Activated CD4-positive, CD25-positive, alpha-beta regulatory T cell treated with anti-CD3 and anti-CD28 coated beads, Interleukin-2, amount 50 U/mL, for 16 hours (primary cell): ENCODE data around the gene TMEM106C.

ENCODE experiments used
- DNase-seq: peaks from one replicate; pipeline ENCODE4 v3.0.0-alpha.2; 2020; ENCODE audit warnings: low read depth, low spot score

The TMEM106C gene

DNA sequence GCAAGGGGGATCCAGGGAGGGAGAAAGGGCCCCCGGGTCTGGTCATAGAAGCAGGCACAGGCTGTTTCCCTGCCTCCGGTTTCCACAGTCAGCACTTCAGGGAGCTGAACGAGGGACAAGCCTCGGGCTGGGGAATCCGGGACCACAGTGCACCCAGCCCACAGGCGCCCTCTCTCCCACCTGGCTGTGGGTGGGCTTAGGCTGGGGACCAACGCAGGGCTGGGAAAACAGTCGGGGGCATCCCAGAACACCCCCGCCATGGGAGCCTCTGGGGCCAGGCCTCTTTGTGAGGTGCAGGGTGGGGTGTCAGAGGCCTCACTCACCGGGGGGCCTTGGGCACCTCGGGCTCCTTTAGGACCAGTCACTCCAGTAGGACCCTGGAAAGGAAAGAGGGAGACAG is 16.3 kb downstream of the TMEM106C start:
- no peak for DNase-seq

DNA sequence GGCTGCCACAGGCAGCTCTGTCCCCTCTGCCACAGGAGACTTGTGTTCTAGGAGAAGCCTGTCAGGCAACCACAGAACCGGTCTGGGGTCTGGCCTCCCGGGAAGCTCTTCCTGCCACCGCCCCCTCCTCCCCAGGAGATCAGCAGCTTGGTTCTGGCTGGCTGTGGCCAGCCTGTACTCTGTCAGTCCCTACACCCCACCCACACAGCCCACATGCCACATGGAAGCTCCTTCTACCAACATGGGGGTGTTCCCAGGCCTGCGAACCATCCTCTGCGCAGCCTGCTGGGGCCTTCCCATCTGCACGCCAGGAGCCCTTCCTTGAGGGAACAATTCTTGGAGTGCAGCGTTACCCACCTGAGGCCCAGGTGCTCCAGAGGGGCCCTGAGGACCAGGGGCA is 16.8 kb downstream of the TMEM106C start:
- DNase-seq, result no peak

DNA sequence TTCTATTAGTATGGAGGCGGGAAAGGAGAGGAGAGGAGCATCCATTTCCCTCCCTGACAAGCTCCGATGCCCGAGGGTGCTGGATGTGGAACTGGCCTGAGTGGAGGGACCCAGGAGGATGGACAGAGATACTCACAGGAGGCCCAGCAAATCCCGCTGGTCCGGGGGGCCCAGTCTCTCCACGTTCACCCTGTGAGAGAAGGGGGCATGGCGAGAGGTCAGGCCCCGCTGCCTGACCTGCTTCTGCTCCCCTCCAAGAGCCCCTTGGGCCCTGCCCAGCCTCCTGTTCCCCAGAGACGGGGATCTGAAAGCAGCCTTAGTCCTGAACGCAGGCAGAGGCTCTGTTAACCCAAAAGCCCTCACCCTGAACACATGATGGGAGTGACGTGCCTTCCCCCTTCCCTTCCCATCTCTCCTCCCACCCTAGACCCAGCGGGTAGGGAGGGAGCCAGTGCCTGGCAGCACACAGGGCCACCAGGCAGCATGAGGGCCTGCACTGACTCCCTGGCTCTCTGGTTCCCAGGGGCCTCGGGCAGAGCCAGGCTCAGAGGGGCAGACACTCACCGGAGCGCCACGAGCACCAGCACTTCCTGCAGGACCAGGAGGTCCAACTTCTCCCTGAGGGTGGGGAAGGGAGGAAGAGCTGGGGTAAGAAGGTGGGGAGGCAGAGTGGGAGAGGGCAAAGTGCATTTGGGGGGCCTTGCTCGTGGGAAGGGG is 17.5 kb downstream of the TMEM106C start:
- no peak for DNase-seq

DNA sequence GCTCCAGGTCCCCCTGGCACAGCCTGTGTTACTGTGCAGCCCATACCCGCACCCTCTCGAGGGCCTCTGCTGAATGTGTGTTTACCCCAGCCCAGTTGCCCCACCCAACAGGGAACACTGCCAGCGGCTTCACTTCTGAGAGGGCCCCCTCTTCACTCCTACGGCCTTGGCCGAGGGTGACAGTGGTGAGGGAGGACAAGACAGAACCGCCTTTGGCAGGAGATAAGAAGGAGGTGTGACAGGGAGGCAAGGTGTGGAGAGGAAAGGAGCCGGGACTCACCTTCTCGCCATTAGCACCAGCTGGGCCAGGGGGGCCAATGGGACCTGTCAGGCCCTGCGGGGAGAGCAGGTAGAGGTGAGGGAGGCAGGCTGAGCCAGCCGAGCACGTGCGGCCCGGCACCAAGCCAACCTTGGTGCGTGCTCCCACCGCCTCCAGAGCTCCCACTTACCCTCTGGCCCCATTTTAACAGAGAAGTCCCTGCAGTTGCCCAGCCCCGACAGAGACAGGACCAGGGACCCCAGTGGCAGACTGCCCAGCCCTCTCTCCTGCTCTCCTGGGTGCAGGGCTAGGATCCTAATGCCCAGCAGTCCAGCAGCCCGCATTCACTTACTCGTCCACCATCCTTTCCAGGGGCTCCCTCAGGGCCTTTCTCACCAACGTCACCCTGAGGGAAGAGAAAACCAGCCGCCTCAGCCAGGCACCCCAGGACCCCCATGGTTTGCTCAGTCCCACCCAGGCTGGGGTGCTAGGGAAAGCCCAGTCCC is 18.3 kb downstream of the TMEM106C start:
- no peak for DNase-seq

DNA sequence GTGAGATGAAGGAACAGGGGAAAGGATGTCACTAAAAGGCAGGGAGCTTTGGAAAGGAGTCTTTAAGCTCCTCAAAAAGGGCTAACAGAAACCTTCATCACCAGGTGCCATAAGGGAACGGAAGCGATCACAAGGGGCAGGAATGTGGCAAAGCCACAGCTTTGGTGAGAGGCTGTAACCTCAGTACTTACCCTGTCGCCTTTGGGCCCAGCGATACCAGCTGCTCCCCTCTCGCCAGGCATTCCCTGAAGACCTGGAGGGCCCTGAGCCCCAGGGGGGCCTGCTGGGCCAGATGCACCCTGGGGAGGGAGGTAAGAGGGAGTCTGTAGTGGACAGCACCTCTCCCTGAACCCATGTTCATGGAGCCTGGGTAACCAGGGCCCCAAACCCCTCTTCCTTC is 18.9 kb downstream of the TMEM106C start:
- no peak for DNase-seq

DNA sequence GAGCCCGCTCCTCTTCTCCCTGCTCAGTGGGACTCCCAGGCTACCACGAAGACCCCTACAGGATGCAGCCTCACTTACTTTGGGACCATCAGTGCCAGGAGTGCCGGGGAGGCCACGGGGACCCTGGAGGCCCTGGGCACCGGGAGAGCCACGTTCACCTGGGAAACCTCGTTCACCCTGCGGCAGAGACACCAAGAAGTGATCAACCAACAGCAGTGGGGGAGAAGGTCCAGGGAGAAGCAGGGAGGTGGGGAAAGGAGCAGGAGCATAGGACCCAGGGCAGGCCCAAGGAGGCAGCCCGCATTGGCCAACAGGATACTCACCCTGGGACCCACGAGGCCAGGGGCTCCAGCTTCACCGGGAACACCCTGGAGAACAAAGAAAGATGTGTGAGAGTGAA is 19.4 kb downstream of the TMEM106C start:
- no peak for DNase-seq

DNA sequence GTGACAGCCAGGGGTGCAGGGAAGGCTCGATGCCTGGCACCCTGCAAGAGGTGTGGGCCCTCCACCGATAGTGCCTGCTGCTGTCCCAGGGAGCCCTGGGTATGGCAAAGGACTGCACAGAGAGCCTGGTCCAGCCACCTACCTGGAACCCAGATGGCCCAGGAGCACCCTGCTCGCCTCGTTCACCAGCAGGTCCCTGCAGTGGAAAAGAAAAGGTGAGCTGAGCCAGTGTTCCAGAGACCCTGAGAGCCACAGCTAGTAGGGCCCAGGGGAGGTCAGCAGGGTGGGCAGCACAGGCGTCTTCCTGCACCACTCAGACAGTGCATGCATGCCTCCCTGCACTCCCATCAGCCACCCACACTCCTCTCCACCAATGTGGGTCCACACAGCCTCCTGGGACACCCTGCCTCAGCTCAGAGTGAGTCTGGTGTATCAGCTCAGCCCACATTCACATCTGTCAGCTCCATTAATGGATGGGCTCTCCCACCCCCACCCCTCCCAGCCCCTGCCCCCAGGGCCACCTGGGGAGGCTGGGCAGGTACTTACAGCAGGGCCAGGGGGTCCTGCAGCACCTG is 20.2 kb downstream of the TMEM106C start:
- DNase-seq, result no peak

DNA sequence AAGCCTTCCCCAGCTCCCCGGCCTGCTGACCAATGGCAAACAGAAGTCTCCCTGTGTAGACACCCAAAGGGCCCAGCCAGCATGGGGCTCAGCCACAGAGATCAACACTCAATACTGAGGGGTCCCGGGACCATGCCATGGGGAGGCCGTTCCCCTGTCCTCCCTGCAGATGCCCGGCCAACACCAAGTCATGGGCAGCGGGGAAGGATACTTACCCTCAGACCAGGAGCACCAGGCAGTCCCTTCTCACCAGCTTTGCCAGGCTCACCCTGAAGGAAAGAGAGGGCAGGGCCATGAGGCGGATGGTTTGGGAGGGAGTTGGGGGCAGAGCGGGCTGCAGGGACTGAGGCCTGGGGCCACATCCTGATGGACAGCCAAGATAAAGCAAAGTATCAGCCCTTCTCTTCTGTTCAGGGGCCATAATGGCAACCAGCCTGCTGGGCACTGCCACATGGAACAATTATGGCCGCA is 21.0 kb downstream of the TMEM106C start:
- no peak for DNase-seq

DNA sequence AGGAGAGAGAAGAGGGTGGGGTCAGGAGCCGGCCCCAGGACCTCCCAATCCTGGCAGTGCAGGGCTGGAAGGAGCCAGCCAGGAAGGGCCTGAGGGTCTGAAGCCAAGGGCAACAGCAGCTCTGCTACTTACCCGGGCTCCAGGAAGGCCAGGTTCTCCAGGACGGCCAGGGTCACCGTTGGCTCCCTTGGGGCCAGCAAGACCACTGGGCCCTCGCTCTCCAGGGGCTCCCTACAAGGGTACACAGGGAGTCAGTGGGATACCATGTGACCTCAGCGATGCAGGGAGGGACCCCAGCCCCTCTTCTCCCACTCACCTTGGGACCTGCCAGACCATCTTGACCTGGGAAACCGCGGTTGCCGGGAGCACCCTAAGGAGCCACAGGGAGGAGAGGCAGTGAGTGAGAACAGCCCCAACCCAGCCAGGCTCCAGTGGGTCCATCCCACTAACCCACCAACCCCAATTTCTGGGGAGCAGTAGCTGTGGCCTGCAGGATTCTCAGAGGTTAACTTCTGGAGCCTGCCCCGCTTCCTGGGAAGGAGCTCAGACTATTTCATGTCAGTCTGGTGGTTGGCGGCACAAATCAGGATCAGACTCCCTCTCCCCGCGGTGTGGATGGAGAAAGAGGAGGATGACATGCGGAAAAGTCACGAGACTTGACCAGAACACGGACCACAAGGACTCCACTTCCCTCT is 22.3 kb downstream of the TMEM106C start:
- DNase-seq, result no peak

DNA sequence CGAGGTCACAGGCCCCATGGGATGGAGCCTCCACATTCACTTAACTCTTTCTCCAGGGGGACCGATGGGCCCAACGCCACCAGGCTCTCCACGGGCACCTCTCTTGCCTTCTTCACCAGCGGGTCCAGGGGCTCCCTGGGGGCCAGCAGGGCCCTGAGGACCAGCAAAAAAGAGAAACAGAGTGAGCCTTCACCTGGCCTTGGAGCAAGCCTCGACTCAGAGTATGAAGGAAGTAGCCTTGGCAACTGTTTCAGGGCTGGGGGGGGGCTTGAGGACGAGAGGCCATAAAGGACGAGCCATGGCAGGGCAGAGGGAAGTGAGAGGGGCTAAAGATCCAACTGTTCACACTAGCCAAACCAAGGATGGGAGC is 22.9 kb downstream of the TMEM106C start:
- DNase-seq, result no peak

DNA sequence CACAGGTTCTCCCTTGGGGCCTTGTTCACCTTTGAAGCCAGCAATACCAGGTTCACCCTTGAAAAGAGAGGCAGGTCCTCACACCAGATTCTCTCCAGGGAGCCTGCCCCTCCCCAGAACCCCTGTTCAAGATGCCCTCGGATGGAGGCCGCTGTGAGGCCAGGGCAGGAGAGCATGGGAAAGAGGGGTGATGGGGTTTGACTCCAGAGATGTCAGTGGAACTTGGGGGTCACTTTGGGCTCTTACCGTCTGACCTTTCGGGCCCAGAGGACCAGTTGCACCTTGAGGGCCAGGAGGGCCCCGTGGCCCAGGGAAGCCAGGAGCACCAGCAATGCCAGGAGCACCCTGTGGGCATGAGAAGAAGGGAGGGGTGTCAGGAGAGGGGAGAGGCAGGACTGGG is 23.4 kb downstream of the TMEM106C start:
- DNase-seq, result no peak

DNA sequence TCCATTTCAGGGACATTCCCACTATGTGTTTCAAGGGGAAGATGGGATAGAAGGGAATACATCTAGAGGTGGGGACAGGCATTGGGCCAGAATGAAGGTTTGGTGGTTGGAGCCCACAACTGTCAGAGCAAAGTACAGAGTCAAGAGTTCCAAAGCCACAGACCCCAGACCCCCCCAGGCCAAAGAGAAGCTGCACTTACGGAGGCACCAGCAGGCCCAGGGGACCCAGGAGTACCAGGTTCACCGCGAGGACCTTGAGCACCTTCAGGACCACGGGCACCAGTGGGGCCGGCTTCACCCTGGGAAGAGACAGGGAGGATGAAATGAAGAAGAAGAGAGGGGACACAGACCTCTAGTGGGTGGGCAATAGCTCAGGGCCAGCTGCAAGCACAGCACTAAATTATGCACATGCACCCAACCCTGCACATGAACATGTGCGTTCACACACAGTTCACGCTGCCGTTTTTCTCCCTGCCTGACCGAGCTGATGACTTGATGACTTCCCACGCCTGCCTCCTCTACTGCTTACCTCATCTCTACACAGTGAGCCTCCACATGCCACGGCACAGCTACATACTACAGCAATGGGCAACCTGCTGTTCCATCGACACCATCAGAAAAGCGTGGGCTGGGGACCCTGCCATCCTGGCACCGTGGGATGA is 24.1 kb downstream of the TMEM106C start:
- DNase-seq, result no peak

DNA sequence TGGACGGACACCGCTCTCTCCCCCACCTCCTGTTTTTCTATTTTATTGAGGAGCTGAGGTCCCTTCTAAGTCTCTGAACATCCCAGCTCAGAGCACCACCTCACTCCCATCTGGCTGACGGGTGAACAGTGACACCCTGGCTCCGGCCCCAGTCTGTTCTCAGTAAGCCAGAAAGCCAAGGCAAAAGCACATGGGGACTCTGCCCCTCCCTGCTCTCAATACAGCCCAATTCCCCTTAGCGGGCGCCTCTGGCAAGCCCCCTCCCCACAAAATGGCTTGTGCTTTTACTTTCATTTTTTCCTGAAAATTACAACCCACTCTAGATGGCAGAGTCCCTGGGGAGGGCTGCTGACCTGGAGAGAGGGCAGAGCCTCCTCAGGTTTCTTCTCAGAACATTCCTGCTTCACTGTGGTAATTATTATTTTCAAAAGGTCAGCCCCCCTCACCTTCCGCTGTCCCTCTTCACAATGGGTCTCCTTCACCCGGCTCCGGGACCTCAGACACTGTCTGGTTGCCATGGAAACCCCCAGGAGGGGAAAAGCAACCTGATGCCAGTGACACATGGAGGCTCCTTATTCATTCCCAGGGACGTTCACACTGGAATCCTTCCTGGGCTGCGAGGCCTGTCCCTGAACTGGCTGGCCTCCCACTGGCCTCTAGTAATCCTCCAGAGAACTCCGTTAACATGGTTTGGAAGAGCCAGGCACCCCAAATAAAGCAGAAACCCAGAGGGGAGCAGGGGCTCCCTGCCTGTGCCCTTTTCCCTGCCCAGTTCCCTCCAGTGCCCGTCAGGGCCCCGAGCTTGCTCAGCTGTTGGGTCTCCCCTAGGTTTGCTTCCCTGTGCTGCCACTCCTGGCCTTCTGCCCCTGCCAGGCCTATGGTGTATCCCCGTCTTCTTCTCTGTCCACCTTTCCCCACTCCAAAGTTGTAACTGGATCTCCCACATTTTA is 25.0 kb downstream of the TMEM106C start:
- DNase-seq, result no peak

DNA sequence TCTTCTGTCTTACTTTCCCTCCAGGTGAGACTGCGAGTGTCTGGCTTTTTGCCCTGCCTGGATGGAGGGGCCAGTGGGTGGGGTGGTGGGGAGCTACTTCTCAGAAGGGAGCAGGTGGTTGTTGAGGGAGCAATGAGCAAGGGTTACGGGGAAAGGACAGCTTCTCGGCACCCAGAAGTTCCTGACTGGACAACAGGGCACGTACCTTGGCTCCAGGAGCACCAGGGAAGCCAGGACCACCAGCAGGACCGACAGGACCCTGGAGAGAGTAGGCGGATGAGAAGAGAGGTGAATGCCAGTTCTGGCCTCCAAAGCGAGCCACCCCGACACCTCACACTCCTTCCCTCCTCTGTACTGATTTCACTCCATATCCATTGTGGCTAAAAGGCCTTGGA is 25.6 kb downstream of the TMEM106C start:
- DNase-seq, result no peak

DNA sequence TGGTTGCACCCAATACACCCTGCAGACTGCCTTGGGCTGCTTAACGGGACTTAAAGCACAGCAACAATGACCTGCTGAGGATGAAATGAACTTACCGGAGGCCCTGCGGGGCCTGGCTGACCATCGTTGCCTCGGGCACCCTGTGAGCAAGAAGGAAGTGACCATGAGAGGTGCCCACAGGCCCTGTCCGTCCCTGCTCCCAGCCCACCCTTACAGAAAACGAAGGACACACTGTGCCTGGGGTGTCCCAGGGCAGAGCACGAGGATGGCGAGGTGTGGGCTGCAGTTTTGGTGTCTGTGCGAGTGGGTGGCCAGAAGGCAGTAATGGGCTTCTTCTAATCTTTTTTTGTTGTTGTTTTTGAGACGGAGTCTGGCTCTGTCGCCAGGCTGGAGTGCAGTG is 26.3 kb downstream of the TMEM106C start:
- no peak for DNase-seq

DNA sequence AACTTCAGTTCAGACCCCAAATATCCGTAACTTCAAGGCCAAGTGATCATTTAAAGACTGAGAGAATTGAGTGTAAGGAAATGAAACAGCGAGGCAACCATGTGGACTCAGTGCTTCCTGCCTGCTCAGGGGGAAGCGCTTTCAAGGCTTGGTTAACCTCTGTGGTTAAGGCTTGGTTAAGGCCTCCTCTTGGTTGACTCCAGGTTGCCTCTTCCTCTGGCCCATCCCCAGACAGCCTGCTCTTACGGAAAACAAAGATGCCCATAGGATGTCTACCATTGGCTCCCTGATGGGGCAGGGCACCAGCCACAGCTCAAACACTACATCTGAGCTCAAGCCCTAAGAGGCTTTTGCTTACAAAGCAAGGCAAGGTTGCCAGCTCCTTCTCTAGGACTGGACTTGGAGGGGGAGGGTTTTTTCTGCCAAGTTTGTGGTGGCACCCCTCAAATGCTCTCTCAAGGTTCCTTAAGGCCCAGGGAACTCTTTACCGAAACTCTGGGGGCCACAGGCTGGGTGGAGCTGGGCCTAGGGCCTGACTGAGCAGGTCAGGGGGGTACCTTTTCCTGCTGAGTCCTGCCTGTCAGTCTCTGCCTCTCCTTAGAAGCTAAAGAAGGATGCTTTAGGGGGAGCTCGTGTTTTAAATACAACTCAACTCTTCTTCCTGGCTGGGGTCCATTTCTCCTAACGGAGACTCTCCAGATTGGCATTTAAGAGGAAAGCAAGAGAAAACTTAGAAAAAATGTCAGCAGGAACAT is 27.1 kb downstream of the TMEM106C start:
- no peak for DNase-seq

DNA sequence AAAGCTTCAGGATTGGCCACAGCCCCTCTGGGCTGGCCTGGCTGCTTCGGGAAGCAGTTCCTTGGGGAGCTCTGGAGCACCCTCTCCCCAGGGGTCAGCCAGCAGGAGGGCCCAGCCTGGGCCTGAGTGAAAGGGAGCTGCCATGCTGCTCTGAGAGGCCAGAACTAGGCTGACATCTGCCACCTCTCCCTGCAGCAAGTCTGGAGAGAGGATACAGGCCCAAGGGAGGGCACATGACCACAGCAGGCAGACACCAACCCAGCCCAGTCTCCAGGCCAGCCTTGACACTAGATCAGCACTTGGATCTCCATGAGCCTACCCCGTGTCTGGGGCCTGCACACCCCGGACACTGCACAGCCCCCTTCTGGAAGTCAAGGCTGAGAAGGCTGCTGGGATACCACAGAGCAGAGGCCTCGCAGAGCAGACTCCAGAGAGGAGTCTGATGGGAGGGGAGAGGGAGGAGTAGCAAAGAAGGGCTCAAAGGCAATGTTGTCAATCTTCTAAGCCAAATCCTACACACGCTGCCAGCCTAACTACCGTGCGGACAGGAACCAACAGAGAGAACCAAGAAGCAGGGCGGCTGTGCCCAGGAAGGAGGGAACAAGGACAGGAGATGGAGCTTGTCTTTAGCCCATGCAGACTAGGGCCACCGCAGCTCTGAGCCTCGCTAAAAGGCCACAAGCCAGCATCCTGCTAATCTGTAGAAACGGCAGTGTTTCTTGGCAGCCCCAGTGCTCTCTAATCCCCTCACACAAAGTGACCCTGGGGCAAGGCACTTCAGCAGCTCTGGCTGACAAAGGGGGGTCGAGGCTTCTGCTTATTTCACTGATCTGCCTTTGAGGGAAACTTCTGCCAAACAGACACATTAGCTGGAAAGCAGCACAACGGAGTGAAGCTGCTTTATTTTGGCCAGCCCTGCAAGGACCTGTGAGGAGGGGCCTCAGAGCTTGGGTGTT is 28.0 kb downstream of the TMEM106C start:
- no peak for DNase-seq

DNA sequence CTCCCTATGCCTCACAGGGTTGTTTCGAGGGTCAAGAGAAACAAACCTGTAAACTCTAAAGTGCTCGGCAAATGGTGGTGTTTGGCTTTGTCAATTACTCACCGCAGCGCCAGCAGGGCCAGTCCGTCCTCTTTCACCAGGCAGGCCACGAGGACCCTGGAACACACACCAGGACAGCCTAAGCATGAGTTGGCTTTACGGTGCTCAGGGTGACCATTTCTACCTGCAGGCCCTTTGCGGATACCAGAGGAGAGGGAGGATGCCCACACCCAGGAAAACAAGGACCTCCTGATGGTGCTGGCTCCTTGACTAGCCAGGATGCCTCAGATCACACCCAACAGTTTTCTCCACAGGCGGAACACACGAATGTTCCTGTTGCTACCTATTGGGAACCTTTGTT is 29.4 kb downstream of the TMEM106C start:
- DNase-seq, result no peak

DNA sequence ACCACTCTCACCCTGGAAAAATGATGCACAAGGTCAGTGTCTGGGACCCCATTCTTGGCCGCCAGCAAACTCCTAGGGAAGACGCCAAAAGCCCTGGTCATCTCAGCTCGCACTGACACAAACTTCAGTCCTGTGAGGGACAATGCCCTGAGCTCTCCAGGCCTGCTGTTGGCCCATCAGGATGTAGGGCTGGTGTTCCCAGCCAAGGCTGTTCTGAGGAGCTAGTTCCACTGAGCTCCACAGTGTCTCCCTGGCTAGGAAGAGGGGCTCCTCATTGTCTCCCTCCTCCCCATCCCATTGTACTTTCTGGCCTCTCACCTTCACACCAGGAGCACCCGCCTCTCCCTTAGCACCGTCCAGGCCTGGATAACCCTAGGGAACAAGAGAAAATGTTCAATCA is 30.1 kb downstream of the TMEM106C start:
- no peak for DNase-seq
